Dendritic cell treated with granulocyte-macrophage colony-stimulating factor and Interleukin-4, amounts not matched to agents 40 ng/mL and 50 ng/mL, for 4 days (primary cell): ENCODE measurements around the gene NOD2.

Source experiments
- H3K27ac Mint-ChIP-seq: one replicate; pipeline ENCODE4 v1.8.0; 2022; ENCODE audit warnings: mild to moderate bottlenecking, mixed read lengths
- H3K27me3 Mint-ChIP-seq: one replicate; pipeline ENCODE4 v1.8.0; 2022; ENCODE audit warnings: mild to moderate bottlenecking, mixed read lengths
- H3K36me3 Mint-ChIP-seq: one replicate; pipeline ENCODE4 v1.8.0; 2022; ENCODE audit warnings: low read depth, mixed read lengths
- H3K4me1 Mint-ChIP-seq: one replicate; pipeline ENCODE4 v1.8.0; 2022; ENCODE audit warnings: low read depth, mixed read lengths
- H3K4me3 Mint-ChIP-seq: one replicate; pipeline ENCODE4 v1.8.0; 2022; ENCODE audit warnings: mild to moderate bottlenecking, moderate library complexity, mixed read lengths
- H3K9me3 Mint-ChIP-seq: one replicate; pipeline ENCODE4 v1.8.0; 2022; ENCODE audit warnings: mixed read lengths
- intact Hi-C: fragments of 100-400 bp; cut with micrococcal nuclease; formaldehyde crosslinking; loops from one replicate; pipeline ENCODE4 v1.15.0; 2022

Gene NOD2

GRCh38 chr16:50692999-50693781 lies at the start of gene NOD2:
TSS of gene NOD2 (plus strand) at chr16:50693606. CDS start at chr16:50699496, 5,890 bp downstream.
- Mint-ChIP-seq H3K4me1 (peaks cover 70% of the 10 kb centered on the region), H3K27ac (peak within 1 kb of the TSS; percentile 91), H3K9me3 (no peaks in the 10 kb centered on the region), H3K27me3 (no peaks in the 10 kb centered on the region), H3K36me3 (peaks cover 25% of the 10 kb centered on the region), H3K4me3 (peak within 1 kb of the TSS; percentile 91)
- intact Hi-C loops, result no loop called here

DNA sequence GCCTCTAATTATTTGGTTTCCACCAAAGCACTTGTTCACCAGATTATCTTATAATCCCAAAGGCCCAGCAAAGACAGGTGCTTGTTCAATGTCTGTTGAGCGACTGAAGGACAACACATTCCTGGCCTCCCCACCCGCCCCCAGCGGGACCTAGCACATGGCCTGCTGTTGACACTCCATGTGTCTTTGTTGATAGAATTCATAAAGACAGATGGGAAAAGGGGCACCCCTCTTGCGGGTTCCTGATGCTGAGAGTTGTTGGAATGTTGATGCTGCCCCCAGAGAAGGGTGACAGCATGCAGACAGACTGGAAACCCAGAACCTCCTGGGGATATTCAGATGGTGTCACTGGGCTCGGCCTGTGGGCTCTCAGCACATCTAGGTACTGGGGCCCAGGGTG lies 49.2 kb upstream of the NOD2 start:
- no peaks in the 10 kb centered on the region for H3K9me3 Mint-ChIP-seq
- peaks cover 5% of the 10 kb centered on the region for H3K27me3 Mint-ChIP-seq
- no peaks in the 10 kb centered on the region for H3K4me1 Mint-ChIP-seq
- H3K36me3 Mint-ChIP-seq, result no peaks in the 10 kb centered on the region
- intact Hi-C loops, result no loop called here
- H3K27ac Mint-ChIP-seq, result no peak overlapping the region
- H3K4me3 Mint-ChIP-seq, result no peak overlapping the region

GRCh38 chr16:50644729-50645128 lies 48.7 kb upstream of the NOD2 start:
- no peak overlapping the region for H3K4me3 Mint-ChIP-seq
- no peaks in the 10 kb centered on the region for H3K9me3 Mint-ChIP-seq
- no peaks in the 10 kb centered on the region for H3K4me1 Mint-ChIP-seq
- intact Hi-C loops, result no loop called here
- no peaks in the 10 kb centered on the region for H3K36me3 Mint-ChIP-seq
- H3K27ac Mint-ChIP-seq, result no peak overlapping the region
- peaks cover 5% of the 10 kb centered on the region for H3K27me3 Mint-ChIP-seq

GRCh38 chr16:50645563-50646220 lies 47.7 kb upstream of the NOD2 start:
- no peak overlapping the region for H3K4me3 Mint-ChIP-seq
- peaks cover 5% of the 10 kb centered on the region for H3K27me3 Mint-ChIP-seq
- intact Hi-C loops, result no loop called here
- no peaks in the 10 kb centered on the region for H3K36me3 Mint-ChIP-seq
- no peaks in the 10 kb centered on the region for H3K9me3 Mint-ChIP-seq
- H3K27ac Mint-ChIP-seq, result no peak overlapping the region
- H3K4me1 Mint-ChIP-seq, result no peaks in the 10 kb centered on the region

- Mint-ChIP-seq H3K27me3 (peaks cover 3% of the 10 kb centered on the region), H3K36me3 (no peaks in the 10 kb centered on the region), H3K9me3 (no peaks in the 10 kb centered on the region), H3K4me3 (no peak overlapping the region), H3K27ac (no peak overlapping the region), H3K4me1 (no peaks in the 10 kb centered on the region)
- intact Hi-C loops, result no loop called here
These were observed 47.1 kb upstream of the NOD2 start for GRCh38 chr16:50646345-50646744.

DNA sequence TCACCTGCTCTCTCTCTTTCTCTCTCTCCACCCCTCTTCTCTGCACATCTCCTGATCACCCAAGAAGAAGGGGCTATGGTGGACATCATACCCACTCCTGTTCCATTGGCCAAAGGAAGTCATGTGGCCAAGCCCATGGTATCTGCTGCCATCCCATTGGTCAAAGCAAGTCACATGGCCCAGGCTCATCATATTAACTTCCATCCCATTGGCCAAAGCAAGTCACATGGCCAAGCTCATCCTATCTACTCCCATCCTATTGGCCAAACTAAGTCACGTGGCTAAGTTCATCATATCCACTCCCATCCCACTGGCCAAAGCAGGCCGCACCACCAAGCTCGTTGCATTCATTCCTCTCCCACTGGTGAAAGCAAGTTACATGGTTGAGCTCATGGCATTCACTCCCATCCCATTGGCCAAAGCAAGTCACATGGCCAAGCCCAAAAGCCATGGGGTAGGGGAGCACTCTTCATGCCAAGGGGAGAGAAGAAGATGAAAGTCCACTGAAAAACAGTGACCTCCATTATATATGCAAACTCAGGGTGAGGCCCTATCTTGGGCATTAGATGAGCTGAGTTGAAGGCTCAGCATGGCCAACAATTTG lies 41.5 kb upstream of the NOD2 start:
- Mint-ChIP-seq H3K4me1 (no peaks in the 10 kb centered on the region), H3K4me3 (no peak overlapping the region), H3K9me3 (peaks cover 9% of the 10 kb centered on the region), H3K27me3 (no peaks in the 10 kb centered on the region), H3K27ac (no peak overlapping the region), H3K36me3 (no peaks in the 10 kb centered on the region)
- intact Hi-C loops, result no loop called here

- peaks cover 9% of the 10 kb centered on the region for H3K9me3 Mint-ChIP-seq
- H3K27me3 Mint-ChIP-seq, result no peaks in the 10 kb centered on the region
- intact Hi-C loops, result no loop called here
- peaks cover 8% of the 10 kb centered on the region for H3K4me1 Mint-ChIP-seq
- H3K27ac Mint-ChIP-seq, result no peak overlapping the region
- H3K4me3 Mint-ChIP-seq, result no peak overlapping the region
- H3K36me3 Mint-ChIP-seq, result no peaks in the 10 kb centered on the region
These were observed 40.5 kb upstream of the NOD2 start for GRCh38 chr16:50652836-50653425.

- Mint-ChIP-seq H3K9me3 (peaks cover 9% of the 10 kb centered on the region), H3K27me3 (no peaks in the 10 kb centered on the region), H3K4me1 (peaks cover 8% of the 10 kb centered on the region), H3K4me3 (no peak overlapping the region), H3K36me3 (no peaks in the 10 kb centered on the region), H3K27ac (no peak overlapping the region)
- intact Hi-C loops, result no loop called here
These were observed 39.5 kb upstream of the NOD2 start for GRCh38 chr16:50653633-50654519.

DNA sequence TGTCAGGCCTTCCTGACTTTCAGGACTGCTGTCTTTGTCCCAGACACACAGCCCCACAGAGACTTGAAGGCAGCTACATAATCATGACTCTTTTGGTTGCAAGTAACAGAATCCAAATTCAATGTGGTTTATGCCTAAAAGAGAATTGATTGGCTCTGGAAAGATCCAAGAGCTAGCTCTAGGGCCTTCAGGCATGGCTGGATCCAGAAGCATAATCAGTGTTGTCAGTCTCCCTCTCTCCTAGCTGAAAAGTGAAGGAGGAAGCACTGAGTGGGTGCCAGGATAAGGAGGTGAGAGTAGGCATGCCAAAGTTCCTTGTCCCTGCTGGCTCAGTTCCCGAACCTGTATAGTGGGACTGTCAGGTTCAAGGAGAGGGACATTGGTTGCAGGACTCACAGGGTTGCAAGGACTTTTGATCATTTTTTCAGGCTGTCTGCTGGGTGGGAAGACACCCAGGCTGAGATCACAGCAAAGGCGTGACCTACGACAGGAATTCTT lies 37.8 kb upstream of the NOD2 start:
- intact Hi-C loops, result no loop called here
- Mint-ChIP-seq H3K27ac (no peak overlapping the region), H3K27me3 (no peaks in the 10 kb centered on the region), H3K36me3 (no peaks in the 10 kb centered on the region), H3K4me3 (no peak overlapping the region), H3K9me3 (peaks cover 9% of the 10 kb centered on the region), H3K4me1 (peaks cover 8% of the 10 kb centered on the region)

DNA sequence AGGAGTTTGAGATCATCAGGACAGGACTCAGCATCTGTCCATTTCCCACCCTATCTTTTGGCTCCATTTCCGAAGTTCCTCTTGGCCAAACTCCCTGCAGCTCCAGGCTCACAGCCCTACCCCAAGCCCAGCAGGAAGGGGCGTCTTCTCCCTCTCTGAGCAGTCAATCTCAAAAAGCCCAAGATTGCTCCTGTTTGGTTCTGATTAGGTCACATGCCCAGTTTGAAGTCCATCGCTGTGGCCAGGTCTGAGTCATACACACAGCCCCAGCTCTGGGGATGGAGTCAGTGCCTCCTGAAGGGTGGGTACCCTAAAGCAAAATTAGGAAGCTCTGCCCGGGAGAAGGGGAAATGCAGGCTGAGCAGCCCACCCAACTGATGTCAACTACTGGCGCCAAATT lies 36.2 kb upstream of the NOD2 start:
- Mint-ChIP-seq H3K4me3 (no peak overlapping the region), H3K27me3 (no peaks in the 10 kb centered on the region), H3K27ac (no peak overlapping the region), H3K4me1 (peaks cover 8% of the 10 kb centered on the region), H3K9me3 (peaks cover 1% of the 10 kb centered on the region), H3K36me3 (no peaks in the 10 kb centered on the region)
- intact Hi-C loops, result no loop called here

DNA sequence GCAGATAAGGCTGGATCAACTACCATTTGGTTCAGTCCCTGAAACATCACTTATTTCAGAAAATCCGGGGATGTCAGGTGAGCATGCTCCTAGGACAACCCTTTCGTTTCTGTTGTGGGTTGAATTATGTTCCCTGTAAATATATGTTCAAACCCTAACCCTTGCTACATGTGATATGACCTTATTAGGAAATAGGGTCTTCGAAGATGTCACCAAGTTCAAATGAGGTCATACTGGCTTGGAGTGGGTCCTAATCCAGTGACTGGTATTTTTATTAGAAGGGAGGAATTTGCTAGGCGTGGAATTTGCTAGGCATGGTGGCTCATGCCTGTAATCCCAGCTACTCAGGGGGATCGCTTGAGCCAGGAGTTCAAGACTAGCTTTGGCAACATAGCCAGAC lies 33.6 kb upstream of the NOD2 start:
- no peak overlapping the region for H3K4me3 Mint-ChIP-seq
- H3K27me3 Mint-ChIP-seq, result no peaks in the 10 kb centered on the region
- peaks cover 16% of the 10 kb centered on the region for H3K4me1 Mint-ChIP-seq
- H3K36me3 Mint-ChIP-seq, result peaks cover 3% of the 10 kb centered on the region
- H3K27ac Mint-ChIP-seq, result no peak overlapping the region
- no peaks in the 10 kb centered on the region for H3K9me3 Mint-ChIP-seq
- intact Hi-C loops, result loop anchor here (10.0 kb wide), 1 partner anchor 295 kb away; the partner anchor contains the start of gene BRD7

- Mint-ChIP-seq H3K27me3 (no peaks in the 10 kb centered on the region), H3K36me3 (peaks cover 9% of the 10 kb centered on the region), H3K4me3 (no peak overlapping the region), H3K9me3 (no peaks in the 10 kb centered on the region), H3K4me1 (peaks cover 28% of the 10 kb centered on the region), H3K27ac (no peak overlapping the region)
- intact Hi-C loops, result loop anchor here (10.0 kb wide), 1 partner anchor 298 kb away; the partner anchor contains the start of gene BRD7
These were observed 31.0 kb upstream of the NOD2 start for GRCh38 chr16:50662306-50662940.

DNA sequence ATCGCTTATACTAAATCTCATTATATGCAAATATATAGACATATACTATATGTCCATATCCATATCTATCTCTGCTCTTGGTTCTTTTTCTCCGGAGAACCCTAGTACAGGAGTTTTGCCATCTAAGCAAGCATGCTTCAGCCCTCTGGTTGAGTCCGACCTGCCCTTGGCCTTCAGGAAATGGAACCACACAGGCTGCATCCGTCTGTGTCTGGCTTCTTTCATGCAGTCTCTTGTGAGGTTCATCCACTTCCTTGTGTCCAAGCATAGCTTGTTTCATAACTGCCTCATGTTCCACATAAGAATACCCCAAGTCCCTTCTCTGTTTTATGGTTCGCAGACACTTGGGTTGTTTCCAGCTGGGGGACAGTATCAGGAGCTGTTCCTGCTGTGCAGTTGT lies 29.1 kb upstream of the NOD2 start:
- no peaks in the 10 kb centered on the region for H3K9me3 Mint-ChIP-seq
- peaks cover 36% of the 10 kb centered on the region for H3K4me1 Mint-ChIP-seq
- H3K27me3 Mint-ChIP-seq, result no peaks in the 10 kb centered on the region
- H3K36me3 Mint-ChIP-seq, result peaks cover 28% of the 10 kb centered on the region
- H3K27ac Mint-ChIP-seq, result no peak overlapping the region
- no peak overlapping the region for H3K4me3 Mint-ChIP-seq
- intact Hi-C loops, result loop anchor here (10.0 kb wide), 1 partner anchor 299 kb away; the partner anchor contains the start of gene BRD7
